ENCODE measurements around the gene UBE2E2.

UBE2E2 gene

GRCh38 chr3:23240171-23240785, 37.2 kb downstream of the UBE2E2 start:
- no peak for DNase-seq (ENCODE audit: low read depth in 3 of 3)

- no peak for DNase-seq (ENCODE audit: low read depth in 3 of 3)
Observed at GRCh38 chr3:23241256-23241655, 38.1 kb downstream of the UBE2E2 start.

- no peak for DNase-seq (ENCODE audit: low read depth in 3 of 3)
Observed at GRCh38 chr3:23242106-23242505, 39.0 kb downstream of the UBE2E2 start.

GRCh38 chr3:23244324-23245041, 41.4 kb downstream of the UBE2E2 start:
- no peak for DNase-seq (ENCODE audit: low read depth in 3 of 3)

- no peak for DNase-seq (ENCODE audit: low read depth in 3 of 3)
Observed at GRCh38 chr3:23246651-23247050, 43.5 kb downstream of the UBE2E2 start.

GRCh38 chr3:23248594-23249131, 45.5 kb downstream of the UBE2E2 start:
- no peak for DNase-seq (ENCODE audit: low read depth in 3 of 3)

- no peak for DNase-seq (ENCODE audit: low read depth in 3 of 3)
Observed at GRCh38 chr3:23249961-23250360, 46.8 kb downstream of the UBE2E2 start.

- DNase-seq (ENCODE audit: low read depth in 3 of 3): no peak
Observed at GRCh38 chr3:23252122-23252521, 49.0 kb downstream of the UBE2E2 start.

GRCh38 chr3:23253214-23253613, 50.1 kb downstream of the UBE2E2 start:
- no peak for DNase-seq (ENCODE audit: low read depth in 3 of 3)

GRCh38 chr3:23254282-23254681, 51.2 kb downstream of the UBE2E2 start:
- no peak for DNase-seq (ENCODE audit: low read depth in 3 of 3)

- DNase-seq (ENCODE audit: low read depth in 3 of 3): no peak
Observed at GRCh38 chr3:23254835-23255234, 51.7 kb downstream of the UBE2E2 start.

- DNase-seq (ENCODE audit: low read depth in 3 of 3): no peak
Observed at GRCh38 chr3:23256741-23257435, 53.8 kb downstream of the UBE2E2 start.

GRCh38 chr3:23258110-23258509, 55.0 kb downstream of the UBE2E2 start:
- no peak for DNase-seq (ENCODE audit: low read depth in 3 of 3)

- DNase-seq (ENCODE audit: low read depth in 3 of 3): no peak
Observed at GRCh38 chr3:23259515-23259914, 56.4 kb downstream of the UBE2E2 start.

- no peak for DNase-seq (ENCODE audit: low read depth in 3 of 3)
Observed at GRCh38 chr3:23262766-23263165, 59.6 kb downstream of the UBE2E2 start.

GRCh38 chr3:23263796-23264195, 60.7 kb downstream of the UBE2E2 start:
- no peak for DNase-seq (ENCODE audit: low read depth in 3 of 3)

- DNase-seq (ENCODE audit: low read depth in 3 of 3): no peak
Observed at GRCh38 chr3:23264413-23264812, 61.3 kb downstream of the UBE2E2 start.

- no peak for DNase-seq (ENCODE audit: low read depth in 3 of 3)
Observed at GRCh38 chr3:23270423-23270822, 67.3 kb downstream of the UBE2E2 start.

GRCh38 chr3:23271876-23272741, 69.0 kb downstream of the UBE2E2 start:
- DNase-seq (ENCODE audit: low read depth in 3 of 3): no peak

GRCh38 chr3:23272820-23273219, 69.7 kb downstream of the UBE2E2 start:
- DNase-seq (ENCODE audit: low read depth in 3 of 3): no peak

GRCh38 chr3:23275061-23275460, 71.9 kb downstream of the UBE2E2 start:
- DNase-seq (ENCODE audit: low read depth in 3 of 3): no peak

GRCh38 chr3:23275814-23276213, 72.7 kb downstream of the UBE2E2 start:
- no peak for DNase-seq (ENCODE audit: low read depth in 3 of 3)

Measured in stimulated activated CD4-positive, alpha-beta T cell treated with anti-CD3 and anti-CD28 coated beads, TNF-alpha, amount 100 ng/mL, for 48 hours (primary cell).